HEK293 (cell line): ENCODE measurements around the gene CD37.

Experiments
- CTCF ChIA-PET: fragments of 350-600 bp; formaldehyde crosslinking; extraction: SDS; loops from one replicate; lab custom pipeline; 2021; ENCODE audit warnings: antibody characterized with exemption; lab: Yijun Ruan, JAX
- POLR2A ChIA-PET: fragments of 300-600 bp; formaldehyde crosslinking; extraction: SDS; loops from one replicate; lab custom pipeline; 2020; ENCODE audit warnings: antibody characterized with exemption, inconsistent platforms; lab: Yijun Ruan, JAX
- H3K27ac ChIP-seq: fragments of 200-500 bp; sonication (Bioruptor generic); 2 replicates; pipeline ENCODE4 v1.5.1; 2014; ENCODE audit warnings: low read depth, low read length, control low read depth, inconsistent platforms; ENCODE audit errors: extremely low read depth
- H3K36me3 ChIP-seq, 2 experiments: fragments of 200-500 bp in 1 of 2; sonication (Bioruptor generic) in 1 of 2; 1 replicate in 1 of 2; 2 replicates in 1 of 2; pipeline ENCODE4 v1.5.1; 2014 to 2017; ENCODE audit warnings: inconsistent platforms in 2 of 2, low read length in 2 of 2; ENCODE audit not compliant: control insufficient read depth in 2 of 2, insufficient read depth in 1 of 2
- H3K4me1 ChIP-seq: fragments of 200-500 bp; sonication (Bioruptor generic); 2 replicates; pipeline ENCODE4 v1.5.1; 2014; ENCODE audit warnings: mild to moderate bottlenecking, low read length, inconsistent platforms; ENCODE audit not compliant: control insufficient read depth, insufficient read depth
- H3K4me3 ChIP-seq: 2 replicates; pipeline ENCODE4 v1.5.1; 2011; ENCODE audit warnings: low read depth, mild to moderate bottlenecking, control low read depth, low read length, moderate library complexity
- H3K9me3 ChIP-seq: fragments of 200-500 bp; sonication (Bioruptor generic); 2 replicates; pipeline ENCODE4 v1.5.1; 2014; ENCODE audit warnings: low read depth, low read length, inconsistent platforms; ENCODE audit not compliant: control insufficient read depth, insufficient read depth
- GLI4 ChIP-seq: fragments of 450-650 bp; formaldehyde crosslinking; IDR thresholded peaks from 2 replicates; pipeline ENCODE4 v1.5.1; 2016; ENCODE audit warnings: missing biosample characterization, missing genetic modification characterization
- GLIS2 ChIP-seq: fragments of 450-650 bp; formaldehyde crosslinking; IDR thresholded peaks from 2 replicates; pipeline ENCODE4 v1.5.1; 2016; ENCODE audit warnings: missing biosample characterization, missing genetic modification characterization
- HOXD13 ChIP-seq: sonication (generic); formaldehyde crosslinking; IDR thresholded peaks from 2 replicates; pipeline ENCODE4 v1.8.0; 2022; ENCODE audit warnings: missing genetic modification reagents, borderline replicate concordance
- KLF1 ChIP-seq: fragments of 450-650 bp; formaldehyde crosslinking; IDR thresholded peaks from 2 replicates; pipeline ENCODE4 v1.5.1; 2016; ENCODE audit warnings: missing biosample characterization, missing genetic modification characterization
- OVOL3 ChIP-seq: fragments of 450-650 bp; formaldehyde crosslinking; IDR thresholded peaks from 2 replicates; pipeline ENCODE4 v1.5.1; 2016; ENCODE audit warnings: missing biosample characterization, missing genetic modification characterization
- RBAK ChIP-seq: fragments of 450-650 bp; formaldehyde crosslinking; IDR thresholded peaks from 2 replicates; pipeline ENCODE4 v1.5.1; 2016; ENCODE audit warnings: missing biosample characterization, missing genetic modification characterization
- SP2 ChIP-seq: fragments of 450-650 bp; formaldehyde crosslinking; IDR thresholded peaks from 2 replicates; pipeline ENCODE4 v1.5.1; 2016; ENCODE audit warnings: missing biosample characterization, missing genetic modification characterization
- SP7 ChIP-seq: fragments of 450-650 bp; formaldehyde crosslinking; IDR thresholded peaks from 2 replicates; pipeline ENCODE4 v1.5.1; 2016; ENCODE audit warnings: missing biosample characterization, missing genetic modification characterization
- WT1 ChIP-seq: fragments of 450-650 bp; formaldehyde crosslinking; IDR thresholded peaks from 2 replicates; pipeline ENCODE4 v1.5.1; 2016; ENCODE audit warnings: missing biosample characterization, missing genetic modification characterization
- ZBTB21 ChIP-seq: fragments of 450-650 bp; formaldehyde crosslinking; IDR thresholded peaks from 2 replicates; pipeline ENCODE4 v1.5.1; 2017; ENCODE audit warnings: missing biosample characterization, missing genetic modification characterization
- ZNF132 ChIP-seq: fragments of 450-650 bp; formaldehyde crosslinking; IDR thresholded peaks from 2 replicates; pipeline ENCODE4 v1.5.1; 2017; ENCODE audit warnings: missing biosample characterization, missing genetic modification characterization, borderline replicate concordance
- ZNF138 ChIP-seq: fragments of 450-650 bp; formaldehyde crosslinking; IDR thresholded peaks from 2 replicates; pipeline ENCODE4 v1.5.1; 2016; ENCODE audit warnings: missing biosample characterization, missing genetic modification characterization, borderline replicate concordance
- ZNF157 ChIP-seq: fragments of 450-650 bp; formaldehyde crosslinking; IDR thresholded peaks from 2 replicates; pipeline ENCODE4 v1.5.1; 2016; ENCODE audit warnings: missing biosample characterization, missing genetic modification characterization
- ZNF175 ChIP-seq: fragments of 450-650 bp; formaldehyde crosslinking; IDR thresholded peaks from 2 replicates; pipeline ENCODE4 v1.5.1; 2016; ENCODE audit warnings: missing biosample characterization, missing genetic modification characterization
- ZNF211 ChIP-seq: fragments of 450-650 bp; formaldehyde crosslinking; IDR thresholded peaks from 2 replicates; pipeline ENCODE4 v1.5.1; 2016; ENCODE audit warnings: low read depth, missing biosample characterization, missing genetic modification characterization
- ZNF248 ChIP-seq: fragments of 450-650 bp; formaldehyde crosslinking; IDR thresholded peaks from 2 replicates; pipeline ENCODE4 v1.5.1; 2017; ENCODE audit warnings: missing biosample characterization, missing genetic modification characterization
- ZNF274 ChIP-seq, 2 experiments: fragments of 200-500 bp in 1 of 2; fragments of 450-650 bp in 1 of 2; sonication (Bioruptor generic) in 1 of 2; formaldehyde crosslinking in 1 of 2; IDR thresholded peaks; 2 replicates each; pipeline versions ENCODE4 v1.5.1 to v1.6.1; 2014 to 2016; ENCODE audit warnings: borderline replicate concordance in 1 of 2, inconsistent platforms in 1 of 2, low read length in 1 of 2, missing biosample characterization in 1 of 2, missing genetic modification characterization in 1 of 2
- ZNF311 ChIP-seq: fragments of 450-650 bp; formaldehyde crosslinking; IDR thresholded peaks from 2 replicates; pipeline ENCODE4 v1.5.1; 2017; ENCODE audit warnings: missing biosample characterization, missing genetic modification characterization, borderline replicate concordance
- ZNF335 ChIP-seq: fragments of 450-650 bp; formaldehyde crosslinking; conservative IDR thresholded peaks from 2 replicates; pipeline ENCODE4 v1.5.1; 2016; ENCODE audit warnings: missing biosample characterization, missing genetic modification characterization
- ZNF341 ChIP-seq: fragments of 450-650 bp; formaldehyde crosslinking; IDR thresholded peaks from 2 replicates; pipeline ENCODE4; 2016; ENCODE audit warnings: low read depth, missing biosample characterization, missing genetic modification characterization
- ZNF391 ChIP-seq: fragments of 450-650 bp; formaldehyde crosslinking; IDR thresholded peaks from 2 replicates; pipeline ENCODE4 v1.5.1; 2016; ENCODE audit warnings: low read depth, missing biosample characterization, missing genetic modification characterization, borderline replicate concordance
- ZNF510 ChIP-seq: fragments of 450-650 bp; formaldehyde crosslinking; IDR thresholded peaks from 2 replicates; pipeline ENCODE4 v1.5.1; 2018; ENCODE audit warnings: mild to moderate bottlenecking, missing genetic modification characterization, missing biosample characterization; ENCODE audit not compliant: insufficient replicate concordance
- ZNF621 ChIP-seq: fragments of 450-650 bp; formaldehyde crosslinking; IDR thresholded peaks from 2 replicates; pipeline ENCODE4 v1.5.1; 2017; ENCODE audit warnings: missing biosample characterization, missing genetic modification characterization
- ZNF654 ChIP-seq: fragments of 450-650 bp; formaldehyde crosslinking; IDR thresholded peaks from 2 replicates; pipeline ENCODE4 v1.5.1; 2016; ENCODE audit warnings: low read depth, missing biosample characterization, missing genetic modification characterization
- TF ChIP-seq, protein P1 (sequence below): fragments of 450-650 bp; formaldehyde crosslinking; IDR thresholded peaks from 2 replicates; pipeline ENCODE4 v1.5.1; 2017; ENCODE audit warnings: missing biosample characterization, missing genetic modification characterization
- TF ChIP-seq, protein P2 (sequence below): fragments of 450-650 bp; formaldehyde crosslinking; IDR thresholded peaks from 2 replicates; pipeline ENCODE4 v1.5.1; 2016; ENCODE audit warnings: missing biosample characterization, missing genetic modification characterization
- TF ChIP-seq, protein P3 (sequence below): fragments of 450-650 bp; formaldehyde crosslinking; IDR thresholded peaks from 2 replicates; pipeline ENCODE4 v1.5.1; 2016; ENCODE audit warnings: missing biosample characterization, missing genetic modification characterization
- TF ChIP-seq, protein P4 (sequence below): fragments of 450-650 bp; formaldehyde crosslinking; IDR thresholded peaks from 2 replicates; pipeline ENCODE4 v1.5.1; 2016; ENCODE audit warnings: missing biosample characterization, missing genetic modification characterization

CD37 gene

DNA sequence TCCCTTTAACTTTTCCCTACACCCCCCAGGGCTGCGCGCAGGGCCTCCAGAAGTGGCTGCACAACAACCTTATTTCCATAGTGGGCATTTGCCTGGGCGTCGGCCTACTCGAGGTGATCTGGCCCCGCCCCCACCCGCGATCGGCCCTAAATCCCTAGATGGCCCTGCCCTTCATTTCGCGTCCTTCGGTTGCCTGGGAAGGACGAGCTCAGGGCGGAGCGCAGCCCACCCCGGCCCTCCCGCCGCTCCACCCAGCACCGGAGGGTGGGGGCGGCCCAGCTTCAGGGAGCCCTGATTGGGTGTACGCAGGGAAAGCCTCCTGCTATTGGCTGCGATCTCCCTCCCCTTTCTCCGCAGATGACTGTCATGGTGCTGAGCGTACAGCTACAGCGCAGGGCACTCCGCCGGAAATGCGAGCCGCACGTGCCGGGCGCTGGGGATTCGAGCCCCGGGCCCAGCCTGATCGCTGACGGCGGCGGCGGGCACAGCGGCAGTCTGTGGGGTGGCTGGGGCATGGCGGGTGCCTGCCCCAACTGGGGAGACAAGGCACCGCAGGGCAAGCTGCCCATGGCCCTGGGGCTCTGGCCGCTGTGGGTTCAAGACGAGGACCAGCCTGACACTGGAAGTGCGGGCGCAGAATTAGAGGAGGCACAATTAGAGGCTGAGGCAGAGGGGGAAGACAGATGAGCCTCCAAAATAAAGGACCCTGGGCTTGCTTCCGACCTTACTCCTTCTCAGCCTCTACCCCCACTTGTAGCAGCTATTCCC lies 4.3 kb downstream of the CD37 start (continued):
- TF ChIP-seq ZNF391 (tag by site-specific recombination) (no peak), KLF1 (tag by site-specific recombination) (peak; percentile 96), RBAK (no peak), GLIS2 (tag by site-specific recombination) (no peak), HOXD13 (CRISPR knock-in tag) (no peak), ZNF335 (tag by site-specific recombination) (no peak), SP2 (tag by site-specific recombination) (no peak), OVOL3 (tag by site-specific recombination) (no peak), ZNF211 (peak; percentile 7; the same call in 1 of the 2 replicates)

DNA sequence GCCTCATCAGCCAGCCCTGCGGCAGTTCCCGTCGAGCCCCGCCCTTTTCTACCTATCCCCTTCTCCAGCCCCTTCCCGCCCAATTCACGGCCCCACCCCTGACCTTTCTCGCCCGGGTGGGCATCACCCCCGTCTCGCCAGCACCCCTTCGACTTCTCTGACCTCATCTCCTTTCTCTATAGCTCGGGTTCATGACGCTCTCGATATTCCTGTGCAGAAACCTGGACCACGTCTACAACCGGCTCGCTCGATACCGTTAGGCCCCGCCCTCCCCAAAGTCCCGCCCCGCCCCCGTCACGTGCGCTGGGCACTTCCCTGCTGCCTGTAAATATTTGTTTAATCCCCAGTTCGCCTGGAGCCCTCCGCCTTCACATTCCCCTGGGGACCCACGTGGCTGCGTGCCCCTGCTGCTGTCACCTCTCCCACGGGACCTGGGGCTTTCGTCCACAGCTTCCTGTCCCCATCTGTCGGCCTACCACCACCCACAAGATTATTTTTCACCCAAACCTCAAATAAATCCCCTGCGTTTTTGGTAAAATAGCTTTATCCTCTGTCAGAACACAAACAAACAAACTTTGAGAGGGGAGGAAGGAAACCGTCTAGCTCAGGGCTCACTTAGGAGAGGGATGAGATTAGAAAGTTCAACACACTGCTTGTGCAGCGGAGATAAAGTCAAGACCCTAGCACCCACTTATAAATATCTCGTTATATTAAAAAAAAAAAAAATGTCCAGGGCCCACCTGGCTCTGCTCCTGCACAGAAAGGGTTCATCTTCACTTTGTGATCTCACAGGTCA lies 5.1 kb downstream of the CD37 start:
- Histone ChIP-seq H3K4me3 (no peak overlapping the region), H3K27ac (peak overlapping the region; percentile 29; the same call in 1 of the 2 replicates), H3K9me3 (no peaks in the 10 kb centered on the region), H3K36me3 (peaks cover 11 to 44% of the 10 kb centered on the region in 2 experiments), H3K4me1 (peaks cover 7% of the 10 kb centered on the region; the same call in 1 of the 2 replicates)
- ChIA-PET CTCF (interaction anchor here (1.4 to 1.8 kb wide), 2 partner anchors 12 to 39 kb away, joined by 6 to 7 read pairs; no protein-coding TSS in a partner anchor), POLR2A (interaction anchor here (1.1 kb wide), 1 partner anchor 25 kb away, joined by 6 read pairs; no protein-coding TSS in a partner anchor)
- TF ChIP-seq ZNF175 (tag by site-specific recombination) (no peak), ZNF654 (no peak), ZNF248 (tag by site-specific recombination) (no peak), ZNF157 (tag by site-specific recombination) (no peak), ZBTB21 (tag by site-specific recombination) (no peak), WT1 (peak; percentile 61), ZNF274 (IDR thresholded peaks at IDR 0.05; ENCODE audit: low read length) (no peak), ZNF274 (tag by site-specific recombination; IDR thresholded peaks at IDR 0.05; ENCODE audit: borderline replicate concordance) (no peak), GLI4 (tag by site-specific recombination) (no peak), ZNF621 (no peak), ZNF138 (tag by site-specific recombination) (no peak), ZNF510 (no peak), ZNF341 (tag by site-specific recombination) (no peak), ZNF391 (tag by site-specific recombination) (no peak), SP7 (peak; percentile 61; the same call in 1 of the 2 replicates), ZNF132 (tag by site-specific recombination) (no peak), ZNF311 (tag by site-specific recombination) (no peak)
- TF ChIP-seq, protein P1, sequence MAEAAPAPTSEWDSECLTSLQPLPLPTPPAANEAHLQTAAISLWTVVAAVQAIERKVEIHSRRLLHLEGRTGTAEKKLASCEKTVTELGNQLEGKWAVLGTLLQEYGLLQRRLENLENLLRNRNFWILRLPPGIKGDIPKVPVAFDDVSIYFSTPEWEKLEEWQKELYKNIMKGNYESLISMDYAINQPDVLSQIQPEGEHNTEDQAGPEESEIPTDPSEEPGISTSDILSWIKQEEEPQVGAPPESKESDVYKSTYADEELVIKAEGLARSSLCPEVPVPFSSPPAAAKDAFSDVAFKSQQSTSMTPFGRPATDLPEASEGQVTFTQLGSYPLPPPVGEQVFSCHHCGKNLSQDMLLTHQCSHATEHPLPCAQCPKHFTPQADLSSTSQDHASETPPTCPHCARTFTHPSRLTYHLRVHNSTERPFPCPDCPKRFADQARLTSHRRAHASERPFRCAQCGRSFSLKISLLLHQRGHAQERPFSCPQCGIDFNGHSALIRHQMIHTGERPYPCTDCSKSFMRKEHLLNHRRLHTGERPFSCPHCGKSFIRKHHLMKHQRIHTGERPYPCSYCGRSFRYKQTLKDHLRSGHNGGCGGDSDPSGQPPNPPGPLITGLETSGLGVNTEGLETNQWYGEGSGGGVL (tag by site-specific recombination) = no peak
- TF ChIP-seq, protein P2, sequence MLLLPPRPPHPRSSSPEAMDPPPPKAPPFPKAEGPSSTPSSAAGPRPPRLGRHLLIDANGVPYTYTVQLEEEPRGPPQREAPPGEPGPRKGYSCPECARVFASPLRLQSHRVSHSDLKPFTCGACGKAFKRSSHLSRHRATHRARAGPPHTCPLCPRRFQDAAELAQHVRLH = no peak
- TF ChIP-seq, protein P3, sequence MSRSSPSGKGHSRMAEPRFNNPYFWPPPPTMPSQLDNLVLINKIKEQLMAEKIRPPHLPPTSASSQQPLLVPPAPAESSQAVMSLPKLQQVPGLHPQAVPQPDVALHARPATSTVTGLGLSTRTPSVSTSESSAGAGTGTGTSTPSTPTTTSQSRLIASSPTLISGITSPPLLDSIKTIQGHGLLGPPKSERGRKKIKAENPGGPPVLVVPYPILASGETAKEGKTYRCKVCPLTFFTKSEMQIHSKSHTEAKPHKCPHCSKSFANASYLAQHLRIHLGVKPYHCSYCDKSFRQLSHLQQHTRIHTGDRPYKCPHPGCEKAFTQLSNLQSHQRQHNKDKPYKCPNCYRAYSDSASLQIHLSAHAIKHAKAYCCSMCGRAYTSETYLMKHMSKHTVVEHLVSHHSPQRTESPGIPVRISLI (tag by site-specific recombination) = no peak
- TF ChIP-seq, protein P4, sequence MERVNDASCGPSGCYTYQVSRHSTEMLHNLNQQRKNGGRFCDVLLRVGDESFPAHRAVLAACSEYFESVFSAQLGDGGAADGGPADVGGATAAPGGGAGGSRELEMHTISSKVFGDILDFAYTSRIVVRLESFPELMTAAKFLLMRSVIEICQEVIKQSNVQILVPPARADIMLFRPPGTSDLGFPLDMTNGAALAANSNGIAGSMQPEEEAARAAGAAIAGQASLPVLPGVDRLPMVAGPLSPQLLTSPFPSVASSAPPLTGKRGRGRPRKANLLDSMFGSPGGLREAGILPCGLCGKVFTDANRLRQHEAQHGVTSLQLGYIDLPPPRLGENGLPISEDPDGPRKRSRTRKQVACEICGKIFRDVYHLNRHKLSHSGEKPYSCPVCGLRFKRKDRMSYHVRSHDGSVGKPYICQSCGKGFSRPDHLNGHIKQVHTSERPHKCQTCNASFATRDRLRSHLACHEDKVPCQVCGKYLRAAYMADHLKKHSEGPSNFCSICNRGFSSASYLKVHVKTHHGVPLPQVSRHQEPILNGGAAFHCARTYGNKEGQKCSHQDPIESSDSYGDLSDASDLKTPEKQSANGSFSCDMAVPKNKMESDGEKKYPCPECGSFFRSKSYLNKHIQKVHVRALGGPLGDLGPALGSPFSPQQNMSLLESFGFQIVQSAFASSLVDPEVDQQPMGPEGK (tag by site-specific recombination) = no peak; the same call in 1 of the 2 replicates
